DND-41 (cell line): ENCODE data around the gene SIRT7.

Source experiments
- EZH2 ChIP-seq: IDR thresholded peaks from 3 replicates; pipeline ENCODE4 v1.6.1; 2012; ENCODE audit warnings: borderline replicate concordance, low read depth, mild to moderate bottlenecking, moderate library complexity, low read length, inconsistent platforms; ENCODE audit not compliant: severe bottlenecking
- TF ChIP-seq, protein P1 (sequence below): IDR thresholded peaks from 2 replicates; pipeline ENCODE4 v1.5.1; 2012; ENCODE audit warnings: borderline replicate concordance, low read length, moderate library complexity, mild to moderate bottlenecking; ENCODE audit not compliant: poor library complexity, severe bottlenecking; ENCODE audit errors: extremely low read depth

DNA sequence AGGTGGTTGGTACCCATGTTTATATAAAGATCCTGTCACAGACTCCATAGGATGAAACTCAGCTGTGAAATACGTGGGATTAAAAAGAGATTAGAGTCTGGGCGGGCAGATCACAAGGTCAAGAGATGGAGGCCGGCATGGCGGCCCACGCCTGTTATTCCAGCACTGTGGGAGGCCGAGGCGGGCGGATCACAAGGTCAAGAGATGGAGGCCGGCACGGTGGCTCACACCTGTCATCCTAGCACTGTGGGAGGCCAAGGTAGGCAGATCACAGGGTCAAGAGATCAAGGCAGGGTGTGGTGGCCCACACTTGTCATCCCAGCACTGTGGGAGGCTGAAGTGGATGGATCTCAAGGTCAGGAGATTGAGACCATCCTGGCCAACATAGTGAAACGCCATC lies 22.6 kb downstream of the SIRT7 start:
- TF ChIP-seq, protein P1, sequence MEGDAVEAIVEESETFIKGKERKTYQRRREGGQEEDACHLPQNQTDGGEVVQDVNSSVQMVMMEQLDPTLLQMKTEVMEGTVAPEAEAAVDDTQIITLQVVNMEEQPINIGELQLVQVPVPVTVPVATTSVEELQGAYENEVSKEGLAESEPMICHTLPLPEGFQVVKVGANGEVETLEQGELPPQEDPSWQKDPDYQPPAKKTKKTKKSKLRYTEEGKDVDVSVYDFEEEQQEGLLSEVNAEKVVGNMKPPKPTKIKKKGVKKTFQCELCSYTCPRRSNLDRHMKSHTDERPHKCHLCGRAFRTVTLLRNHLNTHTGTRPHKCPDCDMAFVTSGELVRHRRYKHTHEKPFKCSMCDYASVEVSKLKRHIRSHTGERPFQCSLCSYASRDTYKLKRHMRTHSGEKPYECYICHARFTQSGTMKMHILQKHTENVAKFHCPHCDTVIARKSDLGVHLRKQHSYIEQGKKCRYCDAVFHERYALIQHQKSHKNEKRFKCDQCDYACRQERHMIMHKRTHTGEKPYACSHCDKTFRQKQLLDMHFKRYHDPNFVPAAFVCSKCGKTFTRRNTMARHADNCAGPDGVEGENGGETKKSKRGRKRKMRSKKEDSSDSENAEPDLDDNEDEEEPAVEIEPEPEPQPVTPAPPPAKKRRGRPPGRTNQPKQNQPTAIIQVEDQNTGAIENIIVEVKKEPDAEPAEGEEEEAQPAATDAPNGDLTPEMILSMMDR, result no peak
- no peak for TF ChIP-seq EZH2
